GM12801 (cell line): ENCODE data around the gene AKR1C1.

Source experiments
- CTCF ChIP-seq: IDR thresholded peaks from one replicate; pipeline ENCODE4 v1.5.1; 2011; ENCODE audit warnings: control low read depth; ENCODE audit not compliant: insufficient read length; ENCODE audit errors: extremely low read depth

AKR1C1 gene

GRCh38 chr10:4982764-4983226 lies 19.6 kb downstream of the AKR1C1 start:
- TF ChIP-seq CTCF, result no peak

GRCh38 chr10:4983615-4984216 lies 20.5 kb downstream of the AKR1C1 start:
- no peak for TF ChIP-seq CTCF

- TF ChIP-seq CTCF, result no peak
Observed at GRCh38 chr10:4984223-4984622, 21.0 kb downstream of the AKR1C1 start.

- no peak for TF ChIP-seq CTCF
Observed at GRCh38 chr10:4984971-4985594, 21.9 kb downstream of the AKR1C1 start.

- TF ChIP-seq CTCF, result no peak
Observed at GRCh38 chr10:4990217-4990616, 27.0 kb downstream of the AKR1C1 start.

- no peak for TF ChIP-seq CTCF
Observed at GRCh38 chr10:4998671-4999070, 35.5 kb downstream of the AKR1C1 start.

GRCh38 chr10:5002013-5002727 lies 39.0 kb downstream of the AKR1C1 start:
- TF ChIP-seq CTCF, result no peak
